GM18499 (cell line): Measurements from ENCODE around the gene INPP4B.
"Not testable (repeated sequence)": the region's sequence is repeated elsewhere in the genome, so short reads cannot be mapped to it uniquely, and the experiment has no call there.

Experiments used
- ATAC-seq: cut with Tn5 transposase; IDR thresholded peaks from one replicate; pipeline ENCODE4 v1.9.1; 2021; ENCODE audit warnings: moderate number of reproducible peaks; ENCODE audit not compliant: insufficient read depth, unreplicated experiment

The INPP4B gene

DNA sequence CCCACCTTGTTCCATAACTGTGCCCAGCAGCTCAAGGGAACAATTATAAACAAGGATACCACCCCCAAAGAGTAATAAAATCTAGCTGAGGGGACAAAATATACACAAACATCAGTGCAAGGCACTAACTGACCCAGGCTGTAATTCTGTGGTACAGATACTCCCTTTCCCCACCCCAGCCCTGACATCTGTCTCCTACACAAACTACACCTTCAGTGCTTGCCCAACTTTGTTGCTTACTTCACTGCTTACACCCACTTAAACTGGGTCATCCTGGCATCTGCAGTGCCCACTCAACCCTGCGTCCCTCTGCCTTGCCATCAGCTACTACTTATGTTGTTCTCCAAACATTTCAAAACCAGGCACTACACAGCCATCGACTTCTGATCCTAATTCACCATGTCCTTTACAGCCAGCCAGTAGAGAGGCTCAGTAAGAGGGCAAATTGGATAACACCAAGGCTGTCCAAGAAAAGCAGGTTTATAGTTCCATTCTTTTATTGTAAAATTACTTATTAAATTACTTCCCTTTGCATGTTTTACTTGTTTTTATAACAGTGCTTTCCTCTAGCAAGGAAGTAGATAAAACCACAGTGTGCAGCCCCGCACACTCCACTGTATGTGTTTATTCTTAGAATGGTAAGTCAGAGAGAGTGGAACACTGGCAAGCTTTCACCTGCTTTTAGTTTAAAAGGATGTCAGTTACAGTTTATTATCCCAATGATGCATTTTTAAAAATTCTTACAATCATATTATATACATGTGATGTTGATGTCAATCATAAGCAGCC, 149.6 kb downstream of the INPP4B start:
- ATAC-seq, result no peak

DNA sequence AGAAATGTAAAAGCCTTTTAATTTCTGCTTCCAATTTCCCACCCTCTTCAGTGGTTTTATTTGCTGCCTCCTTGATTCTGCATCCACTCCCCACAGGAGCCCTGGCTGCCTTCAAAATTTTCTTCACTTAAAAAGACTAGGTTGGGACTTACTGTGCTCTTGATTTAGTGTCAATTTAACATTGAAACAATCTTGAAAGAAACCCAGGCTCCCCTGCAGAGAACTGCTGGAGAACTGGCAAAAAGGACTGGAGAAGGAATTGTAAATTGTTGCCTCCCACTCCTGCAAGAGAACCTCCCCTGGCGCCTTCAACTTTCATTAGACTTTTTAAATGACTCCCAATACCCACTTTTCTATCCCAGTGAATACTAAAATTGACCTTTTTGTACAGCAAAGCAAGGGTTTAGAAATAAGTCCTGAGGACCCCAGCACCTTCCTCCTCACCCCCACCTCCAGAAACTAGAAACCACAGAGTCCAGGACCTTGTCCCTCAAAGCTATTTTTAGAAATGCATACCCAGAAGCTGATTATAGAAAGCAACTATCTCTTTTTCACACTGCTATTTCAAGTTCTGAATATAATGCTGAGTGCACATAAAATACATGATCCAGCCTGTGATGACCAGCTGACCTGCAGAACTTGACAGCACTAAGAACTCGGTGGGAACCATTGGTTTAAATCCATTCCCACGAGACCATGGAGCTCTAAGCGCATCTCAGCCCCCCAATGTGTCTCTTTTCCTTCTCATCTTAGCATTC, 155.5 kb downstream of the INPP4B start:
- no peak for ATAC-seq

DNA sequence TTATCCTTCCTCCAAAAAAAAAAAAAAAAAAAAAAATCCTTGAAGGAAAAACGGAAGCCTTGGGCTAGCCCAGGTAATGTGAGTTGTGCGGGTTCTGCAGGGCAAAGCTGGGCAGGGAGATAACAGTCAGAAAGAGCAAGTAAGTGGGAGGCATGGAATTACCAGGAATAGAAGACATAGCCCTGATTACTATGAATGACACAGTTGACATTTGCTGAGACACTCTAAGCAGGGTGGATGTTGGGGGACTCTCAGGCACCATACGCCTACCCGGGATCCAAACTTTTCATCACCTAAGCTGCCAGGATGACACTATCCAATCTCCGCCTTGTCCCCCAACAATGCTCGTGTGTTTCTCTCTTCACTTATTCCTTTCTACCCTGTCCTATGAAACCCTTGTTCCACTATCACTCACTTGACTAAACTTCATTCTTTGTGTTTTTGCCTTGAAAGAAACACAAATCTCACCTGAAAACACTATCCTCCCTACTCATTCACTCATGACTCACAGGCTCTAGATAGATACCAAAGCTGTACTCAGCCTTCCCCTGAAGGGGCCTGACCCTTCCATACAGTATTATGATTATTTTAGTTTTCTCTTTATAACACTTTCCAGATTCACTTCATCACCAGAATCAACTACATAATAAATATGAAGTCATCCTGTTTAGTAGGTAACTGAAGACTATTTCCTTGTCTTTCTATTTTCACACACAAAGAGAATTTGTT, 158.4 kb downstream of the INPP4B start:
- ATAC-seq, result no peak

DNA sequence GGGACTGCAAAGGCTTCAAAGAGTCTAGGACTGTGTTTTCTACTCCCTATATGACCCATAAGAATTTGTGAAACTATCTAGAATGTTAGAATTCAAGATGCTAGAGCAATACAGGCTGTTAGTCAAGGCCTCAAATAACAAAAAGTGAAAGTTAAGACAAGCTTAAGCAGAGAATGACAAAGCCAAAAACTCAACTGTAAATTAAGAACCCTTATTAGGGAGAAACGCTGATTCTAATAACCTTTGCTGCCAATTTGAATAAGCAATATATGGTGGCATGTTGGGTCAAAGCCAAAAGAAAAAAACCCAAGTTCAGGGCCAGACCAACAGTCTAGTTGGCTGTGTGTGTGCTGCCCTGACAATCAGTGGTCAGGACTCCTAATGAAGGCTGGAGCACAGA, 160.0 kb downstream of the INPP4B start:
- ATAC-seq, result no peak

DNA sequence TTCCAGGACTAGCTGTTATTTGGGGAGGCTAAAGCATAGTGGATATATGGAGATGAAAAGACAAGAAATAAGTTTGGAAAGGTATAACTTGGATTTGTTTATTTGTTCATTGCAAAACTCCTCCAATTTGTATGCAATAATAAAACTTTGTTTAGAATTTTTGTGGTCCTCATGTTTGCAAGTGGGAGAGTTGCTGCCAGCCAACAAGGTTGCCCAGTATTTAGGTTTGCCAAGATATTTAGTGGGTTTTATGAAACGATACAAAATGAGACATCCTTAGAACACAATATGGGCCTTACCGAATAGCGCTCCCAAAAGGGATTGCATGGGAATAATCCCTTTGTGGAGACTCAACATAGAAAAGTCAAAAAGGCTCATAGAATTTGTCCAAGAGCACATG, 162.1 kb downstream of the INPP4B start:
- no peak for ATAC-seq

DNA sequence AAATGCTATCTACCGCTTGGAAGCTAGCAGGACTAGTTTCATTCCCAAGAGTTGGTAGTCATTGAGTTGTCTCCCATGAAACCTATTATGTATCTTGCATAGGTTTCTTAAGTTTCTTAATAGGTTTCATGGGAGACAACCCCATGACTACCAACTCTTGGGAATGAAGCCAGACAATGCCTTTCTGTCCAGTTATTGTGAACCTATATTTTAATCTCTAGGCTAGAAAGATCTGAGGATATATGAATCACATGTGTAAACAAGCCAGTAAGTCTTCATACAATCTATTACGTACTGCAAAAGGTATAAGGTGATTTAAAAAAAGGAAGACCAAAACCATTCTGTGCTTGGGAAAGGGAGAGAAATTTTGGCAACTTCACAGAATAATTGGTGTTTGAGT, 162.6 kb downstream of the INPP4B start:
- ATAC-seq, result no peak

DNA sequence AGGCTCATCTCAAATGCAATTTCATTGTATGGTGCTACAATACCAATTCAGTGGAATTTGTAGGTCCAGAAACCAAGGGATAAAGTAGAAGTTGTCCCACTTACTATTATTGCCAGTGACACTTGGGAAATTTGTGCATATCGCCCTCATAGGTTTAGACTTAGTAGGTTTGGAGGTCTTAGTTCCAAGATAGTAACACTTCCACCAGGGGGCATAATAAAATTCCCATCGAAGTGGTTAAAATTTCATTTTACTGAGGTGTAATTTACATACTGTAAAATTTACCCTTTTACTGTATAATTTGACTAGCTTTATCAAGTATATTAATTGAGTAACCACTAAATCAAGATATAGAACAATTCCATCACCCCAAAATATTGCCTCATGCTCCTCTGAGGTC, 174.6 kb downstream of the INPP4B start:
- no peak for ATAC-seq

DNA sequence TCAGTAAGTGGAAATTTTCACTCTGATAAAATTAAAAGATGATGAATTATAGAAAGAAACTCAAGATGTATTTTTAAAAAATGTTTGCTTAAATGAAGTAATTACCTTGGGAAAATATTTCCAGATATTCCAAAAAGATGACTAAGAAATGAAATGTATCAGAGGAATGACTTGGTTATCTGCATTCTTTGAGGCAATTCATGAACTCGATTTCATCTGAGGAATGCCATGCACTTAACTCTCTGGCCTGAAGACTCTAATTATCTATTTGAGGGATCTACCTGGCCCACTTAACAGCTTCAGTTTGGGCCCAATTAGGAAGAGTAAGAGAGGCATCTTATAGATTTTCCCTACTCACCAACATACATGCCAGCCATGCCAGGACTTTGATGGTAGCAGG, 182.3 kb downstream of the INPP4B start:
- ATAC-seq, result no peak

DNA sequence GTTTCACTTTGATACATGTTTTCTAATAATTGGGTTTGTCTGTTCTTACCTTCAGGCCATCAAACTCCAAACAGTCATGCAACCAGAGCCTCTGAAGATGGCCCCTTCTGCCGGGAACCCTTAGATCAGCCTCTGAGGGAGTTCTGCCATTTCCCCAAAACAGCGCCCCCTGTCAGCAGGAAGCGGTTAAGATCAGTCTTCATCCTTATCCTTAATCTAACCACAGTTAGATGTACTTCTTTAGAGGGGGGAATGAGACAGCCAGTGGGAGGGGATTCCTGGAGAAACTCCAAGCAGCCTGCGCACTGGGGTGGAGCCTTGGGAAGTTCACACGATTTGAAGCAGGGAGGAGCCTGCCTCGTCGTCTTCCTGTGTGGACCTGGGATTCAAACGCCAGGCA, 185.4 kb downstream of the INPP4B start:
- no peak for ATAC-seq

DNA sequence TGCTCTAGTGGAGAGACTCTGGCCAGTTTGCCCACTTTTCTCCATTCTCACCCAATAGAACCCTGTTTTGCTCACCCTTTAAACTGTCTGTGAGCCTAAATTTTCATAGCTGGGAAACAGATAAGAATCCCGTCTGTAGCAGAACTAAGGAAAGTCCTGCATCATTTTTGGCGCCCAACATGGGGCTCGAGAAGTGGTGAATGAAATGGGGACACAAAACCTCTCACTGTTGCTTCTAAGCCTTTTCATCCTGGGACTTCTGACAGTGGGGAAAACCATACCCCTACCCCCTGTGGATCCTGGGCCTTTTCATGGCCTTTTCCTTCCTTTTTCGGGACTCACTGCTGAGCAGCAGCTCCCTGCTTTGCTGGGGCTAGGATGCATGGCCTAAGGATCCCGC, 189.9 kb downstream of the INPP4B start:
- ATAC-seq, result no peak

DNA sequence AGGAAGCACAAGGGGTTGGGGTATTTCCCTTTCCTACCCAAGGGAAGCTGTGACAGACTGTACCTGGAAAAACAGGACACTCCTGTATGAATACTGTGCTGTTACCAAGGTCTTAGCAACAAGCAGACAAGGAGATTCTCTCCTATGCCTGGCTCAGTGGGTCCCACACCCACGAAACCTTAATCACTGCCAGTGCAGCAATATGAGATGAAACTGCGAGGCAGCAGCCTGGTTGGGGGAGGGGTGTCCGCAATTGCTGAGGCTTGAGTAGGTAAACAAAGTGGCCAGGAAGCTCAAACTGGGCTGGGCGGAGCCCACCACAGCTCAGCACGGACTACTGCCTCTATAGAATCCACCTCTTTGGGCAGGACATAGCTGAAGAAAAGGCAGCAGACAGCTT, 197.7 kb downstream of the INPP4B start:
- no peak for ATAC-seq

DNA sequence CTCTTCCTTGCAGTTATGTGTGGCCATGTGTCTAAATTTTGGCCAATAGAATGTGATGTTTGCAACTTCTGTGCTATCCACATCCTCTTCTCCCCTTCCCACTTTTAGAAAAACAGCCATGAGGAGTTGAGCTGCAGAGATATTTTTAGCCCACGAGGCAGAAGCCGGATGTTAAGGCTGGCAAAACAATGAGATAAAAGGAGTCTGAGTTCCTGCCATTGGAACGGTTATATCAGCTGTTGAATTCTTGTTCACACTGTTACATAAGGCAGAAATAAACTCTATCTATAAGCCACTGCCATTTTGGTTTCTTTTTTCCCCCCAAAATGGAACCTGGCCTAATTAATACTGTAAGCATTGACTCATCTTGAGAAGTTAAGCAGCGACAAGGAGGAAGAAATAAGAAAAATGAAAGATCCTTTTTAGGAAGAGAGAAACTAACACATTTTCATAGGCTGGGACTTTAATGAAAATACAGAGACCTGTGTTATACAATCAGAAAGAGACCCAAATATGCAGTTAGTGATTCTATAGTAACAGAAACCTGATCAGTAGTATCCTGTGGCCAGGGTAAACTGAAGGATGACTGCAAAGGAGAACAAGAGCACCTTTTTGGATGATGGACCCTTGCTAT, 200.5 kb downstream of the INPP4B start:
- no peak for ATAC-seq

DNA sequence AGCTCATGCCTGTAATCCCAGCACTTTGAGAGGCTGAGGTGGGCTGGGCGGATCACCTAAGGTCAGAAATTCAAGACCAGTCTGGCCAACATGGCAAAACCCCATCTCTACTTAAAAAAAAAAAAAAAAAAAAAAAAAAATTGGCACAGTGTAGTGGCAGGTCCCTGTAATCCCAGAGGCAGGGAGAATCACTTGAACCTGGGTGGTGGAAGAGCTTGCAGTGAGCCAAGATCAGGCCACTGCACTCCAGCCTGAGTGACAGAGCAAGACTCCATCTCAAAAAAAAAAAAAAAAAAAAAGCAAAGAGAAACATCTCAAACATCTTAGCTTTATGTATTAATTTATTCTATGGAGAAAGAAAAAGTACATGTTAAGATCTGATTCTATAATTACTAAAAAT, 201.5 kb downstream of the INPP4B start:
- not testable (repeated sequence) for ATAC-seq

DNA sequence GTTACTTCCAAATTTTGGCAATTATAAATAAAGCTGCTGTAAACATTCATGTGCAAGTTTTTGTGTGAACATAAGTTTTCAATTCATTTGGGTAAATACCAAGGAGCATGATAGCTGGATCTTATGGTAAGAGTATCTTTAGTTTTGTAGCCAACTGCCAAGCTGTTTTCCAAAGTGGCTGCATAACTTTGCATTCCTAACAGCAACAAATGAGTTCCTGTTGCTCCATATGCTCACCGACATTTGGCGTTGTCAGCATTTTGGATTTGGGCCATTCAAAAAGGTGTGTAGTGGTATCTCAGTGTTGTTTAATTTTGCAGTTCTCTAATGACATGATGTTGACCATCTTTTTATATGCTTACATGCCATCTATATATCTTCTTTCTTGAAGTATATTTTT, 208.5 kb downstream of the INPP4B start:
- ATAC-seq, result no peak

DNA sequence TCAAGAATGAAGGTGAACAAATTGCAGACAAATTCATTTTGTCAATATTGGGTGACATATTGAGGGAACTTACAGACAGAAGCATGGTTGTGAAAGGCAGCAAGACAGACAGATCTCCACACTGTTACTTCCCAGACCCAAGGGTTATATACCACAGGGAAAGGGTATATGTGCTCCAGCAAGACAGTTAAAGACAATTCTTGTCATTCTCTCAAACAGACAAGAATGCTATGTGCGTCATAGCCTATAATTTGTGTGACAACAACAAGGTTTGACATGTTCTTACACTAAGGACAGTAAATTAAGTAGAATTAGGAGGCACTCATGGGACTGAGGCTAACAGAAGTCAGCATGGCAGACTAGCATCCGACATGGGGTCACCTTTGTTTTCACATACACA, 214.3 kb downstream of the INPP4B start:
- ATAC-seq, result no peak

DNA sequence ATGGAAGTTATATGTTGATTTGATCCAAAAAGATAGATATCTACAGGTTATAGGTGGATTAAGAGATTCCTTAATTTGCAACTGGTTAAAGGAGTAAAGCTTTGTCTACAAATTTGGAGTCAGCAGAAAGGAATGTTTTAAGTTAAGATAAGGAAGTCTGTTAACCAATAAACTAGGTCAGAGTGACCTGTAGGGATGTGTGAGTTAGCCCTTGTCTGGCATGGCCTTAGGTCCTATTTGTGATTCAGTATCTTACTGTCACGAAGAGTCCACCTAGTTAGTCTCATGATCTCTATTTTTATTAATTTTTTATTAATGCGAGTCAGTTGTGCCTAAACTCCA, 230.8 kb downstream of the INPP4B start:
- ATAC-seq, result no peak

DNA sequence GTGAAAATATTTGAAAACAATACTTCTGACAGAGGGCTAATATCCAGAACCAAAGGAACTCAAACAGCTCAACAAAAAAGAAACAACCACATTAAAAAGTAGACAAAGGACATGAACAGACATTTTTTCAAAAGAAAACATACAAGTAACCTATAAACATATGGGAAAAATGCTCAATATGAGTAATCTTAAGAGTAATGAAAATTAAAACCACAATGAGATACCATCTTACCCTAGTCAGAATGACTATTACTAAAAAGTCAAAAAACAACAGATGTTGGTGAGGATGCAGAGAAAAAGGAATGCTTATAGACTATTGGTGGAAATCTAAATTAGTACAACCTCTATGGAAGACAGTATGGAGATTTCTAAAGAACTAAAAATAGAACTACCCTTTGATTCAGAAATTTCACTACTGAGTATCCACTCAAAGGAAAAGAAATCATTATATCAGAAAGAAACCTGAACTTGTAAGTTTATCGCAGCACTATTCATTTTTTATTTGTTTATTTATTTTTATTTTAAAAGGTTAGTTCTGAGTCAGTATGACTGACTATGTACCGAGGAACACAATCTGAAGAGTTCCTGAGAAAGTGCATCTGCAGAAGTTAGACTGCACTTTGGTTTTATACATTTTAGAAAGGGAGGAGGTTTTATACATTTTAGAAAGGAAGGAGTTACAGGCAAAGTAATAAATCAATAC, 231.3 kb downstream of the INPP4B start:
- no peak for ATAC-seq

DNA sequence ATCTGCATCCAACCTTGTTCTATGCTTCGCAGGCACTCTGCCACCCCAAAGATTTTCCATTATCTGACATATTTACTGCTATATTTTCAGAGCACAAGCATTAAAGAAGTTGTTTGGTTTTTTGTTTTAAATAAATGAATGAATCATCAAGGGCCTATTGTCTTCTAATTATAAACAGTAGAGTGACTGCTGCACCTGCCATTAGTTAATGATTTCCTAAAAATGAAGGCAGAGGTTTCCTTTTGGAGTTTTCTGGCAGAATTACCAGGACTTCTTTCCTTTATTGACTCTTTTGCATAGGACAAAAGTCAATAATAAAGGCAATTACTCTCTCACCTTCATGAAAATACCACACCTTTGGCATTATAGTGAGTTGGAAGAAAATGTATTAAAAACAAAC, 238.1 kb downstream of the INPP4B start:
- ATAC-seq, result no peak

DNA sequence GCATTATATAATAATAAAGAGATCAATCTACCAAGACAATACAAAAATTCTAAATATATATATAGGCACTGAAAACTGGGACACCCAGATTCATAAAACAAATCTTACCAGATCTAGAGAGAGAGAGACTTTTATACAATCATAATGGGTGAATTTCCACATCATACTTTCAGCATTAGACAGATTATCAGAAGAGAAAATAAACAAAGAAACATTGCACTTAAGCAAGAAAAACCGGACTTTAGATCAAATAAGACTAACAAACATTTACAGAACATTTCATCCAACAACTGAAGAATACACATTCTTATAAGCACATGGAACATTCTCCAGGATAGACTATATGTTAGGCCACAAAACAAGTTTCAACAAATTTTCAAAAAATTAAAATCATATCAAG, 245.1 kb downstream of the INPP4B start:
- ATAC-seq, result no peak

DNA sequence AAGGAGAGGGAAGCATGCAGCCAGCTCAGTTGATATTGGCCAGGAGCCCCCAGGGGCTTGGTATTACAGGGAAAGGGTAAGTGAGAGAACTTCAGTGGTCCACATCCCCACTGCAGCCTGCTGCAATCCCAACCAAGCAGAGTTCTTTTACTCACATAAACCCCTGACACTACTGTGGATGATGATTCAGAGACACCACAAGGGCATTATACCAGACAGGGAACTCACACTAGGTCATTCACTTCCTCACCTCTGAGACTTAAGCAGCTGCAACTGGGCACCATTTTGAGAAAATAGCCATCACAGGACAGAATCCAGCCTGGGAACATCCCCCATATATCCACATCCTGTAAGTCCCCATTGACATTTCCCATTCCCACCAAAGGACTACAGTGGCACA, 248.0 kb downstream of the INPP4B start:
- no peak for ATAC-seq
